Mucosa of rectum (tissue), 2 donors: ENCODE data around the gene PCGF2.

Source experiments
- H3K27ac ChIP-seq, 2 donors: one replicate each; pipeline ENCODE4 v1.7.0; 2013; ENCODE audit warnings: inconsistent platforms in 2 of 2, low read depth in 2 of 2, low read length in 2 of 2
- H3K27me3 ChIP-seq, 2 donors: one replicate each; pipeline ENCODE4 v1.7.0; 2013; ENCODE audit warnings: low read length in 2 of 2; ENCODE audit not compliant: control insufficient read depth in 2 of 2, insufficient read depth in 2 of 2
- H3K36me3 ChIP-seq, 2 donors: one replicate each; pipeline ENCODE4 v1.7.0; 2013; ENCODE audit warnings: low read length in 2 of 2; ENCODE audit not compliant: control insufficient read depth in 2 of 2, insufficient read depth in 2 of 2
- H3K4me1 ChIP-seq, 2 donors: one replicate each; pipeline ENCODE4 v1.7.0; 2013; ENCODE audit warnings: low read length in 2 of 2, mild to moderate bottlenecking in 1 of 2; ENCODE audit not compliant: control insufficient read depth in 2 of 2, insufficient read depth in 2 of 2
- H3K4me3 ChIP-seq, 2 donors: one replicate each; pipeline ENCODE4 v1.7.0; 2013; ENCODE audit warnings: low read length in 2 of 2
- H3K9ac ChIP-seq, 2 donors: one replicate each; pipeline ENCODE4 v1.7.0; 2013; ENCODE audit warnings: low read length in 2 of 2, low read depth in 1 of 2, mild to moderate bottlenecking in 1 of 2
- H3K9me3 ChIP-seq, 2 donors: one replicate each; pipeline ENCODE4 v1.7.0; 2013; ENCODE audit warnings: low read length in 2 of 2; ENCODE audit not compliant: control insufficient read depth in 2 of 2
- donor health status: healthy.
- donor health status: Normal muscosa, but diverticular disease.

PCGF2 gene

GRCh38 chr17:38710604-38710962 lies 37.6 kb downstream of the PCGF2 start:
- H3K27me3 ChIP-seq = no peaks in the 10 kb centered on the region
- no peak overlapping the region for H3K27ac ChIP-seq
- H3K4me1 ChIP-seq = peaks cover 8 to 16% of the 10 kb centered on the region in 2 donors
- no peak overlapping the region for H3K9ac ChIP-seq
- H3K9me3 ChIP-seq = no peaks in the 10 kb centered on the region
- no peak overlapping the region for H3K4me3 ChIP-seq
- peaks cover 46 to 66% of the 10 kb centered on the region in 2 donors for H3K36me3 ChIP-seq

- Histone ChIP-seq H3K9ac (no peak overlapping the region), H3K36me3 (peaks cover 46 to 62% of the 10 kb centered on the region in 2 donors), H3K27me3 (no peaks in the 10 kb centered on the region), H3K4me3 (no peak overlapping the region), H3K27ac (no peak overlapping the region), H3K9me3 (no peaks in the 10 kb centered on the region), H3K4me1 (peaks cover 8 to 16% of the 10 kb centered on the region in 2 donors)
Observed at GRCh38 chr17:38709864-38710603, 38.1 kb downstream of the PCGF2 start.

- no peaks in the 10 kb centered on the region for H3K27me3 ChIP-seq
- H3K9me3 ChIP-seq = no peaks in the 10 kb centered on the region
- no peak overlapping the region for H3K27ac ChIP-seq
- peaks cover 45 to 57% of the 10 kb centered on the region in 2 donors for H3K36me3 ChIP-seq
- peak overlapping the region in 1 of 2 donors; percentile 8 for H3K9ac ChIP-seq
- no peak overlapping the region for H3K4me3 ChIP-seq
- peaks cover 10 to 20% of the 10 kb centered on the region in 2 donors for H3K4me1 ChIP-seq
Observed at GRCh38 chr17:38709104-38709820, 38.9 kb downstream of the PCGF2 start.

- Histone ChIP-seq H3K36me3 (peaks cover 32 to 42% of the 10 kb centered on the region in 2 donors), H3K9ac (no peak overlapping the region), H3K9me3 (no peaks in the 10 kb centered on the region), H3K27ac (no peak overlapping the region), H3K4me3 (no peak overlapping the region), H3K4me1 (peaks cover 16 to 28% of the 10 kb centered on the region in 2 donors), H3K27me3 (no peaks in the 10 kb centered on the region)
Observed at GRCh38 chr17:38707678-38708351, 40.3 kb downstream of the PCGF2 start.

GRCh38 chr17:38706505-38707216 lies 41.5 kb downstream of the PCGF2 start:
- peak overlapping the region; percentile 67 to 75 for H3K27ac ChIP-seq

GRCh38 chr17:38705803-38706504 lies 42.2 kb downstream of the PCGF2 start:
- Histone ChIP-seq H3K9me3 (no peaks in the 10 kb centered on the region), H3K27ac (peak overlapping the region; percentile 67 to 75), H3K27me3 (no peaks in the 10 kb centered on the region), H3K9ac (peak overlapping the region; percentile 63 to 71), H3K36me3 (peaks cover 20 to 30% of the 10 kb centered on the region in 2 donors), H3K4me1 (peaks cover 24 to 38% of the 10 kb centered on the region in 2 donors), H3K4me3 (peak overlapping the region; percentile 77 to 84)

More at GRCh38 chr17:38706505-38707216, 41.5 kb downstream of the PCGF2 start:
- peaks cover 17 to 31% of the 10 kb centered on the region in 2 donors for H3K4me1 ChIP-seq
- no peaks in the 10 kb centered on the region for H3K27me3 ChIP-seq
- no peaks in the 10 kb centered on the region for H3K9me3 ChIP-seq
- peak overlapping the region; percentile 63 to 71 for H3K9ac ChIP-seq
- peaks cover 26 to 34% of the 10 kb centered on the region in 2 donors for H3K36me3 ChIP-seq
- peak overlapping the region; percentile 77 to 84 for H3K4me3 ChIP-seq

- peaks cover 16 to 25% of the 10 kb centered on the region in 2 donors for H3K36me3 ChIP-seq
- H3K9me3 ChIP-seq = no peaks in the 10 kb centered on the region
- H3K4me1 ChIP-seq = peaks cover 25 to 40% of the 10 kb centered on the region in 2 donors
- peak overlapping the region; percentile 63 to 71 for H3K9ac ChIP-seq
- peak overlapping the region; percentile 77 to 84 for H3K4me3 ChIP-seq
- peak overlapping the region; percentile 67 to 75 for H3K27ac ChIP-seq
- H3K27me3 ChIP-seq = no peaks in the 10 kb centered on the region
Observed at GRCh38 chr17:38705523-38705802, 42.7 kb downstream of the PCGF2 start.

GRCh38 chr17:38704606-38705522 lies 43.3 kb downstream of the PCGF2 start, which contains the start of gene MLLT6:
Gene MLLT6, plus strand, starts transcription at chr17:38705273. Its CDS starts 360 bp downstream, at chr17:38705633.
- peak within 1 kb of the TSS; percentile 91 to 93 for H3K9ac ChIP-seq
- peak within 1 kb of the TSS; percentile 77 to 84 for H3K4me3 ChIP-seq
- H3K9me3 ChIP-seq = no peaks in the 10 kb centered on the region
- H3K4me1 ChIP-seq = peaks cover 25 to 40% of the 10 kb centered on the region in 2 donors
- H3K27me3 ChIP-seq = no peaks in the 10 kb centered on the region
- peaks cover 11 to 20% of the 10 kb centered on the region in 2 donors for H3K36me3 ChIP-seq
- peak within 1 kb of the TSS; percentile 89 to 95 for H3K27ac ChIP-seq
